Mucosa of stomach (tissue), 1 donor: ENCODE measurements around the gene ISCA2.
"Not testable (repeated sequence)": the region's sequence is repeated elsewhere in the genome, so short reads cannot be mapped to it uniquely, and the experiment has no call there.

ENCODE experiments used
- H3K27me3 ChIP-seq: one replicate; pipeline ENCODE4 v1.7.0; 2013; ENCODE audit warnings: mild to moderate bottlenecking, low read length; ENCODE audit not compliant: control insufficient read depth, insufficient read depth
- H3K36me3 ChIP-seq: one replicate; pipeline ENCODE4 v1.7.0; 2013; ENCODE audit warnings: low read length; ENCODE audit not compliant: control insufficient read depth, insufficient read depth
- H3K4me1 ChIP-seq: one replicate; pipeline ENCODE4 v1.7.0; 2013; ENCODE audit warnings: mild to moderate bottlenecking, low read length; ENCODE audit not compliant: control insufficient read depth, insufficient read depth
- H3K4me3 ChIP-seq: one replicate; pipeline ENCODE4 v1.7.0; 2013; ENCODE audit warnings: low read length
- H3K9ac ChIP-seq: one replicate; pipeline ENCODE4 v1.7.0; 2013; ENCODE audit warnings: mild to moderate bottlenecking, low read length, moderate library complexity
- H3K9me3 ChIP-seq: one replicate; pipeline ENCODE4 v1.7.0; 2013; ENCODE audit warnings: mild to moderate bottlenecking, low read length, moderate library complexity; ENCODE audit not compliant: control insufficient read depth
- donor health status: Pancreatic carcinoma.

Gene ISCA2

GRCh38 chr14:74526854-74527585, 33.5 kb downstream of the ISCA2 start:
- peaks cover 3% of the 10 kb centered on the region for H3K27me3 ChIP-seq

GRCh38 chr14:74527736-74528280, 34.2 kb downstream of the ISCA2 start:
- no peaks in the 10 kb centered on the region for H3K36me3 ChIP-seq
- no peaks in the 10 kb centered on the region for H3K9me3 ChIP-seq
- H3K9ac ChIP-seq: no peak overlapping the region
- H3K4me1 ChIP-seq: peaks cover 4% of the 10 kb centered on the region
- peaks cover 3% of the 10 kb centered on the region for H3K27me3 ChIP-seq
- H3K4me3 ChIP-seq: no peak overlapping the region

More at GRCh38 chr14:74526854-74527585, 33.5 kb downstream of the ISCA2 start:
- no peak overlapping the region for H3K4me3 ChIP-seq
- H3K4me1 ChIP-seq: peaks cover 4% of the 10 kb centered on the region
- no peaks in the 10 kb centered on the region for H3K9me3 ChIP-seq
- H3K9ac ChIP-seq: no peak overlapping the region
- H3K36me3 ChIP-seq: no peaks in the 10 kb centered on the region

GRCh38 chr14:74528406-74528805, 34.8 kb downstream of the ISCA2 start:
- Histone ChIP-seq H3K36me3 (no peaks in the 10 kb centered on the region), H3K9me3 (no peaks in the 10 kb centered on the region), H3K4me3 (no peak overlapping the region), H3K4me1 (peaks cover 4% of the 10 kb centered on the region), H3K27me3 (peaks cover 3% of the 10 kb centered on the region), H3K9ac (no peak overlapping the region)

GRCh38 chr14:74528886-74529285, 35.3 kb downstream of the ISCA2 start:
- no peak overlapping the region for H3K9ac ChIP-seq
- no peak overlapping the region for H3K4me3 ChIP-seq
- H3K4me1 ChIP-seq: peaks cover 4% of the 10 kb centered on the region
- H3K9me3 ChIP-seq: no peaks in the 10 kb centered on the region
- peaks cover 3% of the 10 kb centered on the region for H3K27me3 ChIP-seq
- H3K36me3 ChIP-seq: no peaks in the 10 kb centered on the region

GRCh38 chr14:74531006-74531405, 37.4 kb downstream of the ISCA2 start:
- no peaks in the 10 kb centered on the region for H3K9me3 ChIP-seq
- H3K36me3 ChIP-seq: no peaks in the 10 kb centered on the region
- H3K9ac ChIP-seq: no peak overlapping the region
- H3K4me1 ChIP-seq: peaks cover 4% of the 10 kb centered on the region
- no peak overlapping the region for H3K4me3 ChIP-seq
- H3K27me3 ChIP-seq: no peaks in the 10 kb centered on the region

GRCh38 chr14:74531467-74531866, 37.9 kb downstream of the ISCA2 start:
- no peaks in the 10 kb centered on the region for H3K9me3 ChIP-seq
- H3K36me3 ChIP-seq: no peaks in the 10 kb centered on the region
- no peak overlapping the region for H3K9ac ChIP-seq
- no peak overlapping the region for H3K4me3 ChIP-seq
- no peaks in the 10 kb centered on the region for H3K27me3 ChIP-seq
- peaks cover 4% of the 10 kb centered on the region for H3K4me1 ChIP-seq

GRCh38 chr14:74532246-74532645, 38.7 kb downstream of the ISCA2 start:
- Histone ChIP-seq H3K36me3 (no peaks in the 10 kb centered on the region), H3K9me3 (no peaks in the 10 kb centered on the region), H3K27me3 (no peaks in the 10 kb centered on the region), H3K4me3 (no peak overlapping the region), H3K9ac (no peak overlapping the region), H3K4me1 (peaks cover 4% of the 10 kb centered on the region)

GRCh38 chr14:74533576-74533975, 40.0 kb downstream of the ISCA2 start:
- Histone ChIP-seq H3K27me3 (no peaks in the 10 kb centered on the region), H3K36me3 (no peaks in the 10 kb centered on the region)

GRCh38 chr14:74535756-74536325, 42.3 kb downstream of the ISCA2 start:
- Histone ChIP-seq H3K4me1 (peaks cover 4% of the 10 kb centered on the region), H3K27me3 (no peaks in the 10 kb centered on the region), H3K9ac (no peak overlapping the region), H3K9me3 (no peaks in the 10 kb centered on the region), H3K36me3 (no peaks in the 10 kb centered on the region), H3K4me3 (no peak overlapping the region)

More at GRCh38 chr14:74533576-74533975, 40.0 kb downstream of the ISCA2 start:
- H3K4me1 ChIP-seq: peaks cover 4% of the 10 kb centered on the region
- no peaks in the 10 kb centered on the region for H3K9me3 ChIP-seq
- no peak overlapping the region for H3K4me3 ChIP-seq
- H3K9ac ChIP-seq: no peak overlapping the region

- H3K9ac ChIP-seq, H3K27me3 ChIP-seq, H3K36me3 ChIP-seq, H3K4me3 ChIP-seq, H3K9me3 ChIP-seq, H3K4me1 ChIP-seq: not testable (repeated sequence)
These were observed 42.8 kb downstream of the ISCA2 start for GRCh38 chr14:74536336-74536735.

- Histone ChIP-seq H3K9me3 (no peaks in the 10 kb centered on the region), H3K9ac (no peak overlapping the region), H3K4me1 (no peaks in the 10 kb centered on the region), H3K27me3 (no peaks in the 10 kb centered on the region), H3K36me3 (no peaks in the 10 kb centered on the region), H3K4me3 (no peak overlapping the region)
These were observed 45.1 kb downstream of the ISCA2 start for GRCh38 chr14:74538411-74539391.
